ENCODE data around the gene PRAMEF5.
"Not testable (repeated sequence)": the region's sequence is repeated elsewhere in the genome, so short reads cannot be mapped to it uniquely, and the experiment has no call there.

Gene PRAMEF5

GRCh38 chr1:13265124-13265523, 11.1 kb downstream of the PRAMEF5 start:
- H3K4me3 ChIP-seq (ENCODE audit: low read depth, low read length), result not testable (repeated sequence)

GRCh38 chr1:13277016-13277415, 23.0 kb downstream of the PRAMEF5 start:
- H3K4me3 ChIP-seq (ENCODE audit: low read depth, low read length), result not testable (repeated sequence)

- H3K4me3 ChIP-seq (ENCODE audit: low read depth, low read length), result not testable (repeated sequence)
Measured at GRCh38 chr1:13279617-13280016, 25.6 kb downstream of the PRAMEF5 start.

- not testable (repeated sequence) for H3K4me3 ChIP-seq (ENCODE audit: low read depth, low read length)
Measured at GRCh38 chr1:13285037-13285436, 31.0 kb downstream of the PRAMEF5 start, which contains the start of gene PRAMEF8. Gene PRAMEF8 (minus strand): TSS chr1:13285137. CDS start chr1:13284091, 1,046 bp downstream.

GRCh38 chr1:13289030-13289429, 35.0 kb downstream of the PRAMEF5 start:
- H3K4me3 ChIP-seq (ENCODE audit: low read depth, low read length), result not testable (repeated sequence)

GRCh38 chr1:13297216-13297931, 43.4 kb downstream of the PRAMEF5 start:
- H3K4me3 ChIP-seq (ENCODE audit: low read depth, low read length), result not testable (repeated sequence)

- not testable (repeated sequence) for H3K4me3 ChIP-seq (ENCODE audit: low read depth, low read length)
Measured at GRCh38 chr1:13298699-13299098, 44.7 kb downstream of the PRAMEF5 start.

- not testable (repeated sequence) for H3K4me3 ChIP-seq (ENCODE audit: low read depth, low read length)
Measured at GRCh38 chr1:13302197-13302596, 48.2 kb downstream of the PRAMEF5 start.

- H3K4me3 ChIP-seq (ENCODE audit: low read depth, low read length), result not testable (repeated sequence)
Measured at GRCh38 chr1:13303239-13303638, 49.2 kb downstream of the PRAMEF5 start, which contains the start of gene PRAMEF33. Gene PRAMEF33 (plus strand): TSS chr1:13303539. CDS start chr1:13305955, 2,416 bp downstream.
